NCI-H69 (cell line): ENCODE results near the gene CD81.

Experiments used
- DNase-seq: peaks from one replicate; lab custom pipeline; 2025; lab: John Stamatoyannopoulos, UW

CD81 gene

GRCh38 chr11:2377511-2378443 is 667 bp downstream of the CD81 start:
- peak; percentile 80 for DNase-seq

GRCh38 chr11:2378527-2379210 is 1.6 kb downstream of the CD81 start:
- peak; percentile 44 for DNase-seq

- DNase-seq = no peak
Measured at GRCh38 chr11:2379466-2380174, 2.5 kb downstream of the CD81 start.

- no peak for DNase-seq
Measured at GRCh38 chr11:2380396-2380795, 3.3 kb downstream of the CD81 start.

GRCh38 chr11:2380807-2381350 is 3.8 kb downstream of the CD81 start:
- no peak for DNase-seq

GRCh38 chr11:2381494-2382128 is 4.5 kb downstream of the CD81 start:
- DNase-seq = no peak

- DNase-seq = no peak
Measured at GRCh38 chr11:2382129-2382517, 5.0 kb downstream of the CD81 start.

GRCh38 chr11:2382936-2383851 is 6.1 kb downstream of the CD81 start:
- no peak for DNase-seq

- DNase-seq = no peak
Measured at GRCh38 chr11:2383852-2384804, 7.0 kb downstream of the CD81 start.

GRCh38 chr11:2385156-2386151 is 8.3 kb downstream of the CD81 start:
- DNase-seq = no peak

GRCh38 chr11:2386591-2386990 is 9.5 kb downstream of the CD81 start:
- no peak for DNase-seq

- DNase-seq = peak; percentile 48
Measured at GRCh38 chr11:2387266-2387987, 10.3 kb downstream of the CD81 start.

GRCh38 chr11:2388431-2389376 is 11.6 kb downstream of the CD81 start:
- DNase-seq = no peak

- DNase-seq = no peak
Measured at GRCh38 chr11:2389377-2390026, 12.4 kb downstream of the CD81 start.

GRCh38 chr11:2390091-2390724 is 13.1 kb downstream of the CD81 start:
- no peak for DNase-seq
